Heart left ventricle (tissue), 16 donors: ENCODE data around the gene CGB5. TPM values are rescaled to one million over a fixed set of nuclear protein-coding genes. Genes with fewer than 3 reads are reported as not detected.
A peak's percentile ranks its signal among the peaks of the same experiment; 100 is the strongest.
"Not testable (repeated sequence)": the region's sequence is repeated elsewhere in the genome, so short reads cannot be mapped to it uniquely, and the experiment has no call there.

Experiments
- ATAC-seq, 4 donors: fragments of 200-7000 bp; cut with Tn5 transposase; one replicate each; pipeline ENCODE4 v1.9.1; 2020 to 2022; ENCODE audit warnings: moderate library complexity in 4 of 4, mild to moderate bottlenecking in 3 of 4, moderate number of reproducible peaks in 1 of 4
- DNase-seq, 5 donors: peaks; one replicate each; pipeline ENCODE4 v3.0.0-alpha.2; 2020
- H3K27ac ChIP-seq, 12 donors: fragments of 200-600 bp; sonication (generic) in 4 of 12; one replicate each; pipeline versions ENCODE4 v1.5.0 to v1.8.0; 2016 to 2022; ENCODE audit warnings: mild to moderate bottlenecking in 2 of 12
- H3K27me3 ChIP-seq, 9 donors: fragments of 200-600 bp; sonication (generic) in 2 of 9; one replicate each; pipeline versions ENCODE4 v1.5.1 to v1.8.0; 2016 to 2022; ENCODE audit warnings: mild to moderate bottlenecking in 3 of 9
- H3K36me3 ChIP-seq, 9 donors: fragments of 200-600 bp; sonication (generic) in 2 of 9; one replicate each; pipeline versions ENCODE4 v1.5.0 to v1.8.0; 2018 to 2022; ENCODE audit warnings: mild to moderate bottlenecking in 2 of 9
- H3K4me1 ChIP-seq, 12 donors: fragments of 200-600 bp; sonication (generic) in 4 of 12; one replicate each; pipeline versions ENCODE4 v1.5.0 to v1.8.0; 2016 to 2022; ENCODE audit warnings: mild to moderate bottlenecking in 3 of 12
- H3K4me3 ChIP-seq, 12 donors: fragments of 200-600 bp; sonication (generic) in 4 of 12; one replicate each; pipeline versions ENCODE4 v1.5.0 to v1.8.0; 2017 to 2022; ENCODE audit warnings: mild to moderate bottlenecking in 9 of 12, moderate library complexity in 4 of 12
- H3K9me3 ChIP-seq, 12 donors: fragments of 200-600 bp; sonication (generic) in 4 of 12; one replicate each; pipeline versions ENCODE4 v1.5.0 to v1.8.0; 2016 to 2022; ENCODE audit warnings: mild to moderate bottlenecking in 1 of 12
- CTCF ChIP-seq, 12 donors: fragments of 200-600 bp; sonication (generic) in 4 of 12; IDR thresholded peaks; one replicate each; pipeline versions ENCODE4 v1.5.0 to v1.8.0; 2018 to 2022; ENCODE audit warnings: antibody characterized with exemption in 12 of 12, mild to moderate bottlenecking in 5 of 12
- WGBS, 4 donors: extraction: QIAGEN DNeasy Blood & Tissue Kit in 2 of 4; methylation state at CpG; one replicate each; pipeline versions ENCODE4 v1.1.5 to v1.1.7; 2013 to 2018; 5-methylcytosine and 5-hydroxymethylcytosine counted together
- intact Hi-C, 10 donors: fragments of 100-400 bp; cut with DNase I; formaldehyde crosslinking; loops; one replicate each; pipeline versions ENCODE4 v1.11.1 to v1.14.2; 2022
- polyA plus RNA-seq, 2 donors: library from polyadenylated mRNA; stranded (reverse); fragments of 200-250 nt; gene quantifications; one replicate each; pipeline ENCODE4 v1.2.3, GENCODE V29; 2013
- total RNA-seq, 9 donors: library from RNA; depleted of rRNA in 2 of 9; stranded (reverse); fragments of >200 nt in 2 of 9; fragmentation: NEBNext Ultra II Directional in 3 of 9; extraction: Animal tissue kit (Norgen Biotek cat#: 25700) in 3 of 9; gene quantifications; one replicate each; pipeline versions ENCODE4 v1.1.0 to v1.2.4, GENCODE V29; 2016 to 2023
- donor health status: ischemic (EF 13 %, LVEDD 7.1; RV severe dilation, severe dysfunction).
- donor health status: healthy with polysubstance abuse.
- donor health status: DM: no; HTN: yes; CAD: no.
- donor health status: DM: no; HTN: no; CAD: no.
- donor health status: ischemic (EF 25% LVEDD 6.9; RV normal size, moderate dysfunction).
- donor health status: ischemic (EF 25% LVEDD 5.7; RV mildly dilated, moderate dysfunction).
- donor health status: healthy.
- donor health status: DM: yes; HTN: yes; CAD: no.
- donor health status: ischemic (EF 35%, LVEDD 5.7; RV mildly dilated, moderate dysfunction).
- donor health status: nonischemic (EF 11% LVEDD 7.7; RV severe dilation, severe dysfunction).
- donor health status: DM: yes; HTN: yes; CAD: no.
- donor health status: PGD.
- donor health status: ischemic (EF 29% LVEDD 5.4; RV normal size, mild dysfunction).
- donor health status: nonischemic (EF 23%, LVEDD 6.1; RV moderate dilation, normal function).

CGB5 gene
- total and polyA plus RNA-seq, 11 donors, result not detected

- H3K36me3 ChIP-seq, H3K4me3 ChIP-seq, DNase-seq, H3K27ac ChIP-seq, intact Hi-C loops, H3K4me1 ChIP-seq, H3K27me3 ChIP-seq, H3K9me3 ChIP-seq, ATAC-seq: not testable (repeated sequence)
- WGBS, 4 donors, result 63 to 80% (median 72%) methylated on average over 11 to 23 of the region's 23 CpGs
Measured at GRCh38 chr19:49025599-49025998, 18.0 kb upstream of the CGB5 start.

- intact Hi-C loops, ATAC-seq, DNase-seq, H3K27ac ChIP-seq, H3K9me3 ChIP-seq, H3K4me1 ChIP-seq, H3K36me3 ChIP-seq, H3K27me3 ChIP-seq, H3K4me3 ChIP-seq: not testable (repeated sequence)
- WGBS, 4 donors, result 82 to 87% (median 84%) methylated on average over 9 of the region's 9 CpGs
Measured at GRCh38 chr19:49028686-49029085, 15.0 kb upstream of the CGB5 start.

- H3K4me1 ChIP-seq, DNase-seq, intact Hi-C loops, H3K9me3 ChIP-seq, H3K27me3 ChIP-seq, H3K27ac ChIP-seq, H3K4me3 ChIP-seq, ATAC-seq, H3K36me3 ChIP-seq: not testable (repeated sequence)
- WGBS, 4 donors, result 79 to 87% (median 83%) methylated on average over 10 to 14 of the region's 14 CpGs
Measured at GRCh38 chr19:49029749-49030148, 13.9 kb upstream of the CGB5 start.

GRCh38 chr19:49030323-49030722 lies 13.3 kb upstream of the CGB5 start:
- DNase-seq, H3K36me3 ChIP-seq, H3K4me1 ChIP-seq, H3K4me3 ChIP-seq, ATAC-seq, H3K27ac ChIP-seq, intact Hi-C loops, H3K27me3 ChIP-seq, H3K9me3 ChIP-seq: not testable (repeated sequence)
- 91 to 97% (median 94%) methylated on average over 5 to 6 of the region's 8 CpGs for WGBS, 4 donors

- H3K36me3 ChIP-seq, H3K4me1 ChIP-seq, ATAC-seq, H3K27me3 ChIP-seq, H3K9me3 ChIP-seq, H3K27ac ChIP-seq, DNase-seq, intact Hi-C loops, H3K4me3 ChIP-seq: not testable (repeated sequence)
- peak in 7 of 12 donors; percentile 9 to 35 (median 31) for TF ChIP-seq CTCF (IDR thresholded peaks at IDR 0.05)
- WGBS, 4 donors, result 19 to 29% (median 21%) methylated on average over 23 to 28 of the region's 28 CpGs
Measured at GRCh38 chr19:49031642-49032301, 11.9 kb upstream of the CGB5 start, which contains the start of gene CGB2. CGB2 (plus strand) TSS chr19:49031890; CDS start chr19:49032096, 206 bp downstream.

GRCh38 chr19:49036815-49037214 lies 6.8 kb upstream of the CGB5 start, which contains the start of gene CGB1:
CGB1 (minus strand) TSS chr19:49036895; CDS start chr19:49036711, 184 bp downstream.
- H3K9me3 ChIP-seq, H3K36me3 ChIP-seq, ATAC-seq, H3K27ac ChIP-seq, H3K4me1 ChIP-seq, H3K4me3 ChIP-seq, H3K27me3 ChIP-seq, intact Hi-C loops: not testable (repeated sequence)
- peak in 1 of 5 donors; percentile 13 for DNase-seq
- WGBS, 4 donors, result 45 to 59% (median 48%) methylated on average over 18 of the region's 18 CpGs
- peak in 6 of 12 donors; percentile 6 to 36 (median 21) for TF ChIP-seq CTCF (IDR thresholded peaks at IDR 0.05)

GRCh38 chr19:49038111-49038510 lies 5.5 kb upstream of the CGB5 start:
- intact Hi-C loops, H3K36me3 ChIP-seq, H3K27me3 ChIP-seq, DNase-seq, H3K4me1 ChIP-seq, H3K27ac ChIP-seq, H3K9me3 ChIP-seq, H3K4me3 ChIP-seq, ATAC-seq: not testable (repeated sequence)
- WGBS, 4 donors, result 84 to 92% (median 91%) methylated on average over 6 to 8 of the region's 8 CpGs

- H3K27ac ChIP-seq, H3K4me3 ChIP-seq, DNase-seq, H3K36me3 ChIP-seq, intact Hi-C loops, H3K27me3 ChIP-seq, H3K4me1 ChIP-seq, H3K9me3 ChIP-seq, ATAC-seq: not testable (repeated sequence)
- 83 to 89% (median 86%) methylated on average over 25 to 26 of the region's 26 CpGs for WGBS, 4 donors
Measured at GRCh38 chr19:49038557-49039276, 4.9 kb upstream of the CGB5 start.

- H3K27ac ChIP-seq, H3K9me3 ChIP-seq, H3K27me3 ChIP-seq, ATAC-seq, H3K4me1 ChIP-seq, intact Hi-C loops, DNase-seq, H3K36me3 ChIP-seq, H3K4me3 ChIP-seq: not testable (repeated sequence)
- WGBS, 4 donors, result 59 to 70% (median 65%) methylated on average over 8 to 9 of the region's 9 CpGs
Measured at GRCh38 chr19:49039736-49040135, 3.9 kb upstream of the CGB5 start.
